ENCODE data around the gene RFESD.

DNA sequence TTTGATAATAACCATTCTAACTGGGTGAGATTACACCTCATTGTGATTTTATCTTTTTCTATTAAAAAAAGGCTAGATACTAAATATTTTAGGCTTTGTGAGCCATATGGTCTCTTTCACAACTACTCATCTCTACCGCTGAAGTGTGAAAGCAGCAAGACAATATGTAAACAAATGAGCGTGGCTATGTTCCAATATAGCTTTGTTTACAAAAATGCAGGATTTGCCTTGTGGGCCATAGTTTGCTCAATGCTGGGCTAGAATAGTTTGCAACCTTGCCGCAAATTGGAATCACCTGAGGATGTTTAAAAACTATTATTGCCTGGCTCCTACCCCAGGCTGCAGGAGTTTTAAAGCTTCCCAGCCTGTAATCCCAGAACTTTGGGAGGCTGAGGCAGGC is 36.9 kb upstream of the RFESD start:
- no peak for TF ChIP-seq POLR2A (IDR thresholded peaks at IDR 0.05)
- TF ChIP-seq, protein P1, sequence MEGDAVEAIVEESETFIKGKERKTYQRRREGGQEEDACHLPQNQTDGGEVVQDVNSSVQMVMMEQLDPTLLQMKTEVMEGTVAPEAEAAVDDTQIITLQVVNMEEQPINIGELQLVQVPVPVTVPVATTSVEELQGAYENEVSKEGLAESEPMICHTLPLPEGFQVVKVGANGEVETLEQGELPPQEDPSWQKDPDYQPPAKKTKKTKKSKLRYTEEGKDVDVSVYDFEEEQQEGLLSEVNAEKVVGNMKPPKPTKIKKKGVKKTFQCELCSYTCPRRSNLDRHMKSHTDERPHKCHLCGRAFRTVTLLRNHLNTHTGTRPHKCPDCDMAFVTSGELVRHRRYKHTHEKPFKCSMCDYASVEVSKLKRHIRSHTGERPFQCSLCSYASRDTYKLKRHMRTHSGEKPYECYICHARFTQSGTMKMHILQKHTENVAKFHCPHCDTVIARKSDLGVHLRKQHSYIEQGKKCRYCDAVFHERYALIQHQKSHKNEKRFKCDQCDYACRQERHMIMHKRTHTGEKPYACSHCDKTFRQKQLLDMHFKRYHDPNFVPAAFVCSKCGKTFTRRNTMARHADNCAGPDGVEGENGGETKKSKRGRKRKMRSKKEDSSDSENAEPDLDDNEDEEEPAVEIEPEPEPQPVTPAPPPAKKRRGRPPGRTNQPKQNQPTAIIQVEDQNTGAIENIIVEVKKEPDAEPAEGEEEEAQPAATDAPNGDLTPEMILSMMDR (IDR thresholded peaks at IDR 0.05) = no peak

Data from lower leg skin (tissue), 3 donors.